Measurements from ENCODE around the gene DTX4. TPM values are rescaled to one million over a fixed set of nuclear protein-coding genes. Genes with fewer than 3 reads are reported as not detected.

The DTX4 gene
- total RNA-seq, 8 experiments from 2014 or later = 0.15 to 108 (median 41.7) TPM

DNA sequence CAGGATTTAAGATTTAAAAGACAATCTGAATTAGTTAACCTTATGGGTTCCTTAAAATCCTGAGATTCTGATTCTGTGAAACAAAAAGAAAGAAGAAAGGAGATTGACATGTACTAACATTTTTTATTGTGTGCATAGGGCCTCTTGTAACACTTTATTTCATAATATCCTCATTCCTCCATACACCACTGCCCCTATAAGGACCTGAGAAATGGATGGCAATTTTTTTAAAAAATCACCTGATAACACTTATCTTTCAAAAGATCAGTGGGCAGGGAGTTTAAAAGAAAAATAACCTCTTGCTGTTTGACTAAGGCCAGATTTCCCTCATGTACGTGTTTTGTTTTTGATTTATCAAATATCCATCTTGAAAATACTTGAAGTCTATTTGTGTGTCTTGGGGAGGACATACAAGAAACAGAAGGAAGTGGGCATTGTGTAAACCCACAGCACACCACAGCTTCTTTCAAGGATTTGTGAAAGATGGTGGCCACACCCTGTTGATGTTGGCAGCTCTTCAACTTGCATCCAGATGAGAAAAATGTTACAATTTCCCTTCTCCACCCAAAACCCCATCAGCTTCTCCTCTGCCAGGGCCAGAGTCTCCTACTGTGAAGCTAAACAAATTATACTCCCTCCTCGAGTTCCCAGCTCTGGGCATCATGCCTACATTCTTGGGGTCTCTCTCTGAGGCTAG is 75.7 kb downstream of the DTX4 start:
- WGBS, 10 experiments = 0 to 71% (median 24%) methylated on average over 1 to 2 of the region's 2 CpGs; no CpG with 5 or more reads in 2 of the 10 experiments
- no peak overlapping the region for H3K27ac ChIP-seq
- H3K4me1 ChIP-seq (replicated peaks in 1 of 2) = no peaks in the 10 kb centered on the region
- in situ Hi-C loops (cut with MboI; ENCODE audit: low pct_unique_long_range_greater_than_20kb in 2 of 9, low sequenced_read_pairs in 9 of 9, unreplicated experiment in 9 of 9) = no loop called here
- ATAC-seq (replicated peaks in 6 of 8) = peak in 2 of 8 experiments; percentile 71 to 81
- H3K4me3 ChIP-seq = no peak overlapping the region

DNA sequence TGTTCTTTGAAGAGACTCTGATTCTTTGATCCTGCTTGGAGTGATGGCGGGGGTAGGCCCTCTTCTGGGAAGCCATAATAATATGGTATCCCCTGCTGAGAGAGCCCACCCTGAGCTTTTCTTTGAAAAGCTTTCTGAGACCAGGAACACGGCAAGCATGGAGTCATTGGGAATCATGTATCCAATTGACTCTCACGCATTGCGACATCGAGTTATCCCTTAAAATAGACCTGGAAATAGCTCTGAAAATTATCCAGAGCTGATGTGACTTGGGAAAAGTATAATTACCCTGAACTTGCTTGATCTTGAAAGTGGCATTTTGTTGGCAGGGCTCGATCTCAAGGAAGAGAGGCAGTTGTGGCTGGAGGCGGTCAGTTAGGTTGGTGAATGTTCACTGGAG is 77.6 kb downstream of the DTX4 start:
- no peak for ATAC-seq (replicated peaks in 6 of 8)
- no peak overlapping the region for H3K27ac ChIP-seq
- H3K4me1 ChIP-seq (replicated peaks in 1 of 2) = no peaks in the 10 kb centered on the region
- in situ Hi-C loops (cut with MboI; ENCODE audit: low pct_unique_long_range_greater_than_20kb in 2 of 9, low sequenced_read_pairs in 9 of 9, unreplicated experiment in 9 of 9) = no loop called here
- 20 to 100% (median 75%) methylated on average over 1 to 7 of the region's 7 CpGs; no CpG with 5 or more reads in 3 of the 10 experiments for WGBS, 10 experiments
- no peak overlapping the region for H3K4me3 ChIP-seq

DNA sequence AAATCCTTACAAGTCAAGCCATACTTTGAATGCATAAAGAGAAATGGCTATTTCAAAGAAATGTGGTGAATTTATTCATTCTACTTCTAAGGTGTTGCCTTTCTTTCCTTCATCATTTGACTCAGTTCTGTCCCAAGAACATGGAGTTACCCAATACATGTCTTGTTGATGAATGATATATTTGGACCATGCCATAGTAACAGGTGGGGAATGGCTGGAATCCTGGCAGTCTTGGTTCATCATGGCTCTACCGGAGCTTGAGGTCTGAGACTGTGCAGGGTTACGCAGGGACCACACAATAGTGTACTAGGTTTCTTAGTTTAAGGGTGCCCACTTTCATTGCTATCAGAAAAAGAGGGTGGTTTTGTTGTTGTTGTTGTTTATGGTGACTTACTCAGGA is 81.1 kb downstream of the DTX4 start:
- in situ Hi-C loops (cut with MboI; ENCODE audit: low pct_unique_long_range_greater_than_20kb in 2 of 9, low sequenced_read_pairs in 9 of 9, unreplicated experiment in 9 of 9) = no loop called here
- no peak overlapping the region for H3K4me3 ChIP-seq
- H3K4me1 ChIP-seq (replicated peaks in 1 of 2) = no peaks in the 10 kb centered on the region
- H3K27ac ChIP-seq = no peak overlapping the region
- 37 to 100% (median 86%) methylated on average over 1 to 2 of the region's 2 CpGs; no CpG with 5 or more reads in 2 of the 10 experiments for WGBS, 10 experiments
- peak in 1 of 8 experiments; percentile 78 for ATAC-seq (replicated peaks in 6 of 8)

DNA sequence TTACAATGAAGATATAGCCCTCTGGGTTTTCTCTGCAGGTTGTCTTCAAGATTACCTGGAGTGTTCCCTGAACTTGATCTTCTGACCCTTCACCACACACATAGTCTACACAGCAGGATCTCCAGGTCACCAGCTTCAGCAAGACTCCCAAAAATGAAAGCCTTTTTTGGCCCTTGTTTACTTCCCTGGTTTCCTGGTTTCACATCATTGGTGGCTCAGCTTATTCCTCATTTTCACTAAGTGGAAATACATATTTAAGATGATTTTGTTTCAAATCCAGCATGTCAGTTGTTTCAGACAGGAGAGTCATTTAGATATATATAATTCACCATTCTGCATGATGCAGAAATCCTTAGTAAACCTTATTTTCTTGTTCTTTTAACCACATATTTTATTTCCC is 82.4 kb downstream of the DTX4 start:
- in situ Hi-C loops (cut with MboI; ENCODE audit: low pct_unique_long_range_greater_than_20kb in 2 of 9, low sequenced_read_pairs in 9 of 9, unreplicated experiment in 9 of 9) = no loop called here
- no peak for ATAC-seq (replicated peaks in 6 of 8)
- H3K27ac ChIP-seq = no peak overlapping the region
- no peaks in the 10 kb centered on the region for H3K4me1 ChIP-seq (replicated peaks in 1 of 2)
- H3K4me3 ChIP-seq = no peak overlapping the region

DNA sequence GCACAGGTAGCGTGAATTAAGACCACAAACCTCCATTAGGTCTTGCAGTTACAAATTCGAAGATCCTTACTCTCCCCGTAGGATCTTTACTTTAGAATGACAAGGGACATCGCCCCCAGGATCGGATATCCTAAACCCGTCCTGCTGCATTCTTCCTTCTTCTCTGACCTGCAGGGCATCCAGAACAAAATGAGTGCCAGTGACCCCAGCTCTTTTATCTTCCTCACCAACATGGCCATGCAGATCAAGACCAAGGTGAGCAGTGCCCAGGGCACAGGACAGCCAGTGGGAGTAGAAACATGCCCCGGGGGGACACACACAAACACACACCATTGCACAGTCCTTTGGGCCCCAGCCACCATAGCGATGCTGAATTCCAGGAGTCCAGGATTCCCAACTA is 83.3 kb downstream of the DTX4 start:
- Histone ChIP-seq H3K4me1 (replicated peaks in 1 of 2) (no peaks in the 10 kb centered on the region), H3K4me3 (no peak overlapping the region), H3K27ac (no peak overlapping the region)
- in situ Hi-C loops (cut with MboI; ENCODE audit: low pct_unique_long_range_greater_than_20kb in 2 of 9, low sequenced_read_pairs in 9 of 9, unreplicated experiment in 9 of 9) = no loop called here
- no peak for ATAC-seq (replicated peaks in 6 of 8)
- WGBS, 10 experiments = 10 to 100% (median 69%) methylated on average over 1 to 7 of the region's 8 CpGs

Other genes with a start within 250 kb of the DTX4 start
- 1 to 10 TPM in 5 of 8 experiments, under 1 TPM in 2, not detected in 1; 0.71 to 4.5 (median 1.7) TPM for gene GLYATL1, start 232.6 kb upstream of the DTX4 start, total RNA-seq
- not detected for gene GLYATL1B, start 85.8 kb upstream of the DTX4 start, total RNA-seq
- gene FAM111B, start 64.9 kb upstream of the DTX4 start, total RNA-seq = 10 to 100 TPM in 3 of 8 experiments, 1 to 10 TPM in 3, under 1 TPM in 2; 0.10 to 26.7 (median 1.4) TPM
- gene FAM111A, start 29.3 kb upstream of the DTX4 start, total RNA-seq = 10 to 100 TPM in 4 of 8 experiments, 1 to 10 TPM in 4; 2.3 to 38.9 (median 15.4) TPM
- gene MPEG1, start 40.8 kb downstream of the DTX4 start, total RNA-seq = 1 to 10 TPM in 2 of 8 experiments, under 1 TPM in 5, not detected in 1; 0.15 to 1.4 (median 0.90) TPM
- gene OR5AN1, start 186.8 kb downstream of the DTX4 start, total RNA-seq = under 1 TPM in 6 of 8 experiments, not detected in 2; under 0.01 to 0.43 (median 0.05) TPM

Data from motor neuron (in vitro differentiated cells).